ENCODE results near the gene ABHD15.

The ABHD15 gene, protein sequence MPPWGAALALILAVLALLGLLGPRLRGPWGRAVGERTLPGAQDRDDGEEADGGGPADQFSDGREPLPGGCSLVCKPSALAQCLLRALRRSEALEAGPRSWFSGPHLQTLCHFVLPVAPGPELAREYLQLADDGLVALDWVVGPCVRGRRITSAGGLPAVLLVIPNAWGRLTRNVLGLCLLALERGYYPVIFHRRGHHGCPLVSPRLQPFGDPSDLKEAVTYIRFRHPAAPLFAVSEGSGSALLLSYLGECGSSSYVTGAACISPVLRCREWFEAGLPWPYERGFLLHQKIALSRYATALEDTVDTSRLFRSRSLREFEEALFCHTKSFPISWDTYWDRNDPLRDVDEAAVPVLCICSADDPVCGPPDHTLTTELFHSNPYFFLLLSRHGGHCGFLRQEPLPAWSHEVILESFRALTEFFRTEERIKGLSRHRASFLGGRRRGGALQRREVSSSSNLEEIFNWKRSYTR

DNA sequence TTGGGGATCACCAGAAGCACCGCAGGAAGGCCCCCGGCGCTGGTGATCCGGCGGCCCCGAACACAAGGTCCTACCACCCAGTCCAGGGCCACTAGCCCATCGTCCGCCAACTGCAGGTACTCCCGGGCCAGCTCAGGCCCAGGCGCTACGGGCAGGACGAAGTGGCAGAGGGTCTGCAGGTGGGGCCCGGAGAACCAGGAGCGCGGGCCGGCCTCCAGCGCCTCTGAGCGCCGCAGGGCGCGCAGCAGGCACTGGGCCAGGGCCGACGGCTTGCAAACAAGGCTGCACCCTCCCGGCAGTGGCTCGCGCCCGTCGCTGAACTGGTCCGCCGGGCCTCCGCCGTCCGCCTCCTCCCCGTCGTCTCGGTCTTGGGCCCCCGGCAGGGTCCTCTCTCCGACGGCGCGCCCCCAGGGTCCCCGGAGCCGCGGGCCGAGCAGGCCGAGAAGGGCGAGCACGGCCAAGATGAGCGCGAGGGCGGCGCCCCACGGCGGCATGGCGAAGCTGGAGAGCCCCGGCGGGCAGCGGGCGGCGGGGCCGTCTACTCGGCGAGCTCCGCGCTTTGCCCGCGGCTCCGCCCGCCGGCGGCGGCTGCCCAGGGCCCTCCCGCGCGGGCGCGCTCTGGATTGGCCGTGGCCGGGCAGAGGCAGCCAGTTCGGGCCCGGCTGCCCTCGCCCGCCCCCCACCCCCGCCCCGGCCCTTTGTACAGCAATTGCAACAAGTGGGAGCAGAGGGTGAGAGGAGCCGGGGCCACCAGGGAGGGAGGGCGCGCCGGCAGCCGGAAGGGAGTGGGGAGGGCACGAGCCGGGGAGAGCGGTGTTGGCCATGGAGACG lies at the start of gene ABHD15:
ABHD15 (minus strand) TSS at position 565 of the 831 bp plus-strand sequence; CDS start at position 494, 71 bp downstream.
- peak; percentile 78 for DNase-seq

DNA sequence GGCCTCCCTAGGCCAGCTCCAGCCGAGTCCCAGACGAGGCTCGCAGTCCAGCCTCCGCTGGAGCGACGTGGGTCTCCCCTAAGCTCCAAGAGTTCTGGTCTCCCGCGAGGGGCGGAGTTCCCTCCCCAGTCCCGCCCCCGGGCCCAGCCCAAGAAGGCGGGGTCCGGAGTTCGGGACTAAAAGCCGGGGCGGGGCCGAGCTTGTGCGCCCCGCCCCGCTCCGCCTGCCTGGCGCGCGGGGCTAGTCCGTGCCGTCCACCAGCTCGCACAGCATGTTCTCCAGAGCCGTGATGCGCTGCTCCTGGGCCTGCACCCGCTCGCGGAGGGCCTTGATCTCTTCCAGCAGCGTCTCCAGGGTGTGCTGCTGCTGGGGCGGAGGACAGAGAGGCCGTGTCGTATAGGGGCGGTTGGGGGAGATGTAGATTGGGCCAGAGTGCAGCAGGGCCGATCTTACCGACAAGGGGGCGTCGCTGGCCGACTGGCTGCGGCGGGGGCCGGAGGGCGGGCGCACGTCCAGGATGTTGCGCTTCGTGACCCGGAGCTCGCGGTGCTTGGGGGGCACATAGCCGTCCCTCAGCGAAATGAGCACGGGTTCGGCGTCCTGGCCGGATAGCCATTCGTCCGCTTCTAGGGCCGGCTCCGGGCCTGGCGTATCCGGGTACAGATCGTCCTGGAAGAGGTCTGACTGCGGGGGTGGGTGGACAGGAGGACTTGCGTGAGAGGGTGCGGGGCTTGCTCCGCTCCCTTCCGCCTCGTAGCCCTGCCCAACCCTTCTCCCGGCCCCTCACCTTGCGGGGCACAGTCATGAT lies 48.9 kb upstream of the ABHD15 start:
- peak; percentile 88 for DNase-seq

DNA sequence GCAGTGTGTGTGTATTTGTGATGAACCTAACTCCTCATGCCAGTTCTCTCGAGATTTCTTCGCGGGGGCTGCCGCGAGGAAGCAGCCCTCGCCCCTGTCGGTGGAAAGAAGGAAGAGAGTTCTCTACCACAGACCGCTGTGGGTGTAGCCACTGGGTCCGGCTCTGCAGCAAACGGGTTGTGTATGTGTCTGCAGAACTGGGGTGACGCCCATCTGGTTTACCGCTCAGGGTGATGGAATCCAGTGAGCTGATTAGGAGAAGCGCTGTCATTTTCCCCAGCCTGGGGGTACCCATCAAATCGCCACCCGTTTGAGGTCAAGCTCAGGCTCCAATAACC lies 48.2 kb upstream of the ABHD15 start:
- DNase-seq: no peak

DNA sequence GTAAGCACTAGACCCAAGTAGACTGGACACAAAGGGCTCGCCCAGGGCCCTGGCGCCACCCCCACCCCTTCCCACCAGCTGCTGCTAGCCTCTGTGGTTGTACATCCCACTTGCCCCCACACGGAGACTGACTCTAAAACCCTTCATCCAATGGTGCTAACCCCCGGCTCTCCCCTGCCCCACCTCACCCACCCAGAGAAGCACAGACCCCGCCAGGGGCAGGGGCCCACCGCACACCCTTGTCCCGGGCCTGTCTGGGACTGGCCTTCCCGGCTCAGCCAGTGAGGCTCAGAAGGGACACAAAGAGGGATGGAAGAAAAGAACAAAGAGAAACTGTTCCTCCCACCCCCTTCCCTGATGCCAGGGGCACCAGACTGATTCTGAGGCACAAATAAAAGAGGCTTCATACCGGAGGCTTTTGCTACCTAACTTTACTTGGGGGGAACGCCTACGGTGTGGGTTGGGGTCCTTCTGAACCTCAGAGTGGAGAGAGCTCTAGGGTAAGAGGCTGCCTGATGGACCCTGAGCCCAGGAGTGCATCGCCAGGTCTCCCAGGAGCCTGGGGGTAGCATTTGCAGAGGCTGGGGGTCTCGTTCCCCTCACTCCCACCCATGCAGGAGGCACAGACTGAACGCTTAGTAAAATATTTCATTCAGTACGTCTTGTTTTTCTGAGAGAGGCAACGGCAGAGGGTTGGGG lies 47.7 kb upstream of the ABHD15 start:
- peak; percentile 55 for DNase-seq

DNA sequence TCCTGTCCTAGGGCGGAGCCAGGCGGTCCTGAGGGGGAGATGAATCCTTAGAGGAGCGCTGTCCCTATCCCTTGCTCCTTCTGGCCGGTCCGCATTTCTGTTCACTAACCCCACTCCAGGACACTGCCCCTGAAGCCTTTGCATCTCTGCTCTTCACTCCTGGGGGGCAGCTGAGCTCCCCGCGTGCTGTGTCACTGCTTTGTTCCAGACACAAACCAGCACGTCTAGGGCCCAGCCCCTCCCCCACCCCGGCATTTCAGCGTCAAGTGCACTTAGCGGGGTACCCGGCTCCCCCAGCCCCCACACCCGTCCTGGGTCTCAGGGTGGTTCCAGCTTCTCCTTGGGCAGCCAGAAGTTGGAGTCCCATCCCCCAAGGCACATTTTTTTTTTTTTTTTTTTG lies 47.0 kb upstream of the ABHD15 start:
- DNase-seq: no peak

DNA sequence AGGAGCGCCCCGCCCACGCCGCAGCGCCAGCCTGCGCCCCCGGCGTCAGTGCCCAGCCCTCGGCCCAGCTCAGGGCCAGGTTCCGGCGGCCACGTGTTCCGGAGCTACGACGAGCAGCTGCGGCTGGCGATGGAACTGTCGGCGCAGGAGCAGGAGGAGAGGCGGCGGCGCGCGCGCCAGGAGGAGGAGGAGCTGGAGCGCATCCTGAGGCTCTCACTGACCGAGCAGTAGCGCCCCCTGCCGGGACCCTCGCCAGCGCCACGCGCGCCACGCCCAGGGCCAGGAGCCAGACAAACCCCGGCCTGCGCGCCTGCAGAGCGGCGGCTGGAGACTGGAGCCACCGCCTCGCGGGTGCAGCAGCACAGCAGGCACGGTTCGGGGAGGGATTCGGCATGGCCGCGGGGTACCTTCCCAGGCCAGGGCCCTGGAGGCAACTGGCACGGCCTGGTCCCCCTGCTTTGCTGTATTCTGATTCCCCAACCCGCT lies 46.6 kb upstream of the ABHD15 start:
- DNase-seq: peak; percentile 97

DNA sequence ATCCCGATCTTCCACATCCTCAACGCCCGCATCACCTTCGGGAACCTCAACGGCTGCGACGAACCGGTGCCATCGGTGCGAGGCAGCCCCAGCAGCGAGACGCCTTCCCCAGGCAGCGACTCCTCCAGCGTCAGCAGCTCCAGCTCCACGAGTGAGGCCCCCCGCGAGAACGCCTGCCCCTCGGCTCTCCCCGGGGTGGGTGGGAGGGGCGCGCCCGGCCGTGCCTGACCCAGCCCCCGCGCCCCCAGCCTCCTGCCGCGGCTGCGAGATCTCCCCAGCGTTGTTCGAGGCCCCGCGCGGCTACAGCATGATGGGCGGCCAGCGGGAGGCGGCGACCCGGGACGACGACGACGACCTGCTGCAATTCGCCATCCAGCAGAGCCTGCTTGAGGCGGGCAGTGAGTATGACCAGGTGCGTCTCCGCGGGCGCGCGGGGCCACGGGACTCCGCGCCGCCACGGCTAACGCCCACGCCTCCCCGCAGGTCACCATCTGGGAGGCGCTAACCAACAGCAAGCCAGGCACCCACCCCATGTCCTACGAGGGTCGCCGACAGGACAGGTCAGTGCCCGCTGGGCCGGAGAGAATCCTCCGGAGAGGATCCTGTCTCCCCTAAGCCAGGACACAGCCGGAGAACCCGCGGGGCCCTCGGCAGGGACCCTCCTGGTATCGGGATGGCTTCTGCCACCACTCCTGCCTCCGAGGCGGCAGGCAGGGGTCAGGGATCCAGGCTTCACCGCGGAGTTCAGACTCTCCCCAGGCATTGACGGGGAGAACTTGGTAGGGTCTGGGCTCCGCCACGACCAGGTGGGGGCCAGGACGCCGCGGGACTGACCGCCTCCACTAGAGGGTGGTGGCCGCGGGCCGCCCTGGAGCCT lies 45.8 kb upstream of the ABHD15 start:
- peak; percentile 61 for DNase-seq

DNA sequence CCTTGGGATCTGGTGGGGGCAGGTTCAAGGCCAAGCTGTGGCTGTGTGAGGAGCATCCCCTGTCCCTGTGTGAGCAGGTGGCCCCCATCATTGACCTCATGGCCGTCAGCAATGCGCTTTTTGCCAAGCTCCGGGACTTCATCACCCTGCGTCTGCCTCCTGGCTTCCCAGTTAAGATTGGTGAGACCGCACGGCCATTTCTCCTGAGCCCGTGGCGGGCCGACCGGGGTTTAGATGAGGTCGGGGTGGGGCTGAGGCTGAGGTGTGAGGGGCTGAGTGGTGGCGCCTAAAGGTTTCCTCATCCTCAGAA lies 45.2 kb upstream of the ABHD15 start:
- no peak for DNase-seq

DNA sequence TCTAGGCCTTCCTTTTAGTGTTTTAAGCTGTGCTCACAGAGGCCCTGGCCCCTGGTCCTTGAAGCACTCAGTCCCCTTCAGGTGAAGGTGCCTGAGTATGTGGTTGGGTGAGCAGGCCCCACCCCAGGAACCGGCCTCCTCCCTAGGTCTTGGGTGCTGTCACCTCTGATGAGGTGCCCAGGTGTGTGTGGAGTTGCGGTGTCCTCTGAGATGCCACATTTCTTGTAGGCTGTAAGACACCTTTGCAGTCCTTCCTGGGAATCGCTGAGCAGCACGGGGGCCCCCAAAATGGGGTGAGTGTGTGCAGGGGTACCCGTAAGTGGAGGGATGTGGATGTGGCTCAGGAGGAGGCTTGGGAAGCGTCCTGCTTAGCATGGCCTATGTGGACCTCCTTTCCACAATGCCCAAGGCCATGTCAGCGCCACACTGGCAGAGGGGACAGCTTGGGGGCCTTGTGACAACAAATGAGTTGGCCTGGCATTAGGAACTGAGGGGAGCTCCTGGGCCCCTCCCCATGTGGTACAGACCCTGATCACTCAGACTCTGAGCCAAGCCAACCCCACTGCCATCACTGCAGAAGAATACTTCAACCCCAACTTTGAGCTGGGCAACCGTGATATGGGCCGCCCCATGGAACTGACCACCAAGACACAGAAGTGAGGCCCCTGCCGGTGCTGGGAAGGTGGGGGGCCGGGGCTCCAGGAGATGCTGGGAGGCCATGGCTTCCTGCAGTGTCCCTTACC lies 44.7 kb upstream of the ABHD15 start:
- no peak for DNase-seq

DNA sequence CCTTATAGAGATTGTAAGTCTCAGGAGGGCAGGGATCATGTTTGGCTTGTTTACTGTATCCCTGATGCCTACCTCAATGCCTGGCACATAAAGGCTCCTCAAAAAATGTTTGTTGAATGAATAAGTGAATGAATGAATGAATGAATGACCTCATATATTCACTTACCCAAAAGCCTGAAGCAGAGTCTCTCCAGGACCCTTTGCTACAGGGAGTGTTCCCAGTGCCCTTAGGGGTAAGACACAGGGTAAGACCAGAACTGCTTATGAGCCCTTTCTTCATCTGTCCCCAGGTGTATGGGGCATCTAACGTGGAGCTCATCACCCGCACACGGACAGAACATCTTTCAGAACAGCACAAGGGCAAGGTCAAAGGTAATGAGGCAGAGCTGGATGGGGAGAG lies 43.6 kb upstream of the ABHD15 start:
- DNase-seq: no peak

DNA sequence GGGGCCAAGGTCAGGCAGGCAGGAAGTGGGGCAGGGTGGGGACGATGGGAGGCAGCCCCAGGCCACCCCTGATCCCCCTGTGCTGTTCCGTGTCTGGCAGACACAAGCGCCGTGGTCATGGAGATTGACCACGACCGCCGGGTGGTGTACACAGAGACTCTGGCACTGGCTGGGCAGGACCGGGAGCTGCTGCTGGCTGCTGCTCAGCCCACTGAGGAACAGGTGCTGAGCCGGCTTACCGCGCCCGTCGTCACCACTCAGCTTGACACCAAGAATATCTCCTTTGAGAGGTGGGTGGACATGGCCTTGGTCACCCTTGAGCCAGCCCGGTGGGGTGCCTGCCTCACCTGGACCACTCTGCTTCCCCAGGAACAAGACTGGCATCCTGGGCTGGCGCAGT lies 42.1 kb upstream of the ABHD15 start:
- no peak for DNase-seq

DNA sequence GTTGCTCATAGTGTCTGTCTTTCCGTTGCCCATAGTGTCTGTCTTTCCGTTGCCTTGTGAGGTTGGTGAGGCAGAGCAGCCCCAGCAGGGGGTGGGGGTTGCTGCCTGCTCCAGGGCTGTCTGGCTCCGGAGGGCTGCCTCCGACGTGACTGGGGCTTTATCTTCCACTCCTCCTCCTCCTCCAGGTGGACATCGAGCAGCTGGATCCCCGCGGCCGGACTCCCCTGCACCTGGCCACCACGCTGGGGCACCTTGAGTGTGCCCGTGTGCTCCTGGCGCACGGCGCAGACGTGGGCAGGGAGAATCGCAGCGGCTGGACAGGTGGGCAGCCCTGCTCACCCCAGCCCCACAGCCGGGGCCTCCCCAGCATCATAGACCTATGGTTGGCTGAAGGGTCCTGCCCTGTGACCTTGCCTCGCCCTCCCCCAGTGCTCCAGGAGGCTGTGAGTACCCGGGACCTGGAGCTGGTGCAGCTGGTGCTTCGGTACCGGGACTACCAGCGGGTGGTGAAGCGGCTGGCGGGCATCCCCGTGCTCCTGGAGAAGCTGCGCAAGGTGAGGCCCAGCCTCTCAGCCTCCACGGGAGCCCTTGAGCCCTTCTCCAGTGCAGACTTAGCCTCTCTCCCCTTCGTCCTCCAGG lies 40.8 kb upstream of the ABHD15 start:
- DNase-seq: no peak

DNA sequence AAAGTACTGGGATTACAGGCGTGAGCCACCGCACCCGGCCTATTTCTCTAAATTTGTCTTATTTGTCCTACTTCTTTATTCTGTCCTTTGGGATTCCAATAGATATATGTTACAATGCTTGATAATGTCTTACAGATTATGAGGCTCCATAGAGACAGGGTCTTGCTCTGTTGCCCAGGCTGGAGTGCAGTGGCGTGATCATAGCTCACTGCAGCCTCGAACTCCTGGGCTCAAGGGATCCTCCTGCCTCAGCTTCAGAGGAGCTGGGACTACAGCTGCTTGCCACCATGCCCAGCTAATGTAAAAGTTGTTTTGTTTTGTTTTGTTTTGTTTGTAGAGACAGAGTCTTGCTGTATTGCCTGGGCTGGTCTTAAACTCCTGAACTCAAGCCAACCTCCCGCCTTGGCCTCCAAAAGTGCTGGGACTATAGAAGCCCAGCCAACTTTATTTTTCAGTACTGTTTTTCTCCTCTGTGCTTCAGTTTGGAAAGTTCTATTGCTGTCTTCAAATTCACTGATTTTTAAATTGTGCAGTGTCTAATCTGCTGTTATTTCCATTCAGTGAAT lies 36.4 kb upstream of the ABHD15 start:
- DNase-seq: no peak

DNA sequence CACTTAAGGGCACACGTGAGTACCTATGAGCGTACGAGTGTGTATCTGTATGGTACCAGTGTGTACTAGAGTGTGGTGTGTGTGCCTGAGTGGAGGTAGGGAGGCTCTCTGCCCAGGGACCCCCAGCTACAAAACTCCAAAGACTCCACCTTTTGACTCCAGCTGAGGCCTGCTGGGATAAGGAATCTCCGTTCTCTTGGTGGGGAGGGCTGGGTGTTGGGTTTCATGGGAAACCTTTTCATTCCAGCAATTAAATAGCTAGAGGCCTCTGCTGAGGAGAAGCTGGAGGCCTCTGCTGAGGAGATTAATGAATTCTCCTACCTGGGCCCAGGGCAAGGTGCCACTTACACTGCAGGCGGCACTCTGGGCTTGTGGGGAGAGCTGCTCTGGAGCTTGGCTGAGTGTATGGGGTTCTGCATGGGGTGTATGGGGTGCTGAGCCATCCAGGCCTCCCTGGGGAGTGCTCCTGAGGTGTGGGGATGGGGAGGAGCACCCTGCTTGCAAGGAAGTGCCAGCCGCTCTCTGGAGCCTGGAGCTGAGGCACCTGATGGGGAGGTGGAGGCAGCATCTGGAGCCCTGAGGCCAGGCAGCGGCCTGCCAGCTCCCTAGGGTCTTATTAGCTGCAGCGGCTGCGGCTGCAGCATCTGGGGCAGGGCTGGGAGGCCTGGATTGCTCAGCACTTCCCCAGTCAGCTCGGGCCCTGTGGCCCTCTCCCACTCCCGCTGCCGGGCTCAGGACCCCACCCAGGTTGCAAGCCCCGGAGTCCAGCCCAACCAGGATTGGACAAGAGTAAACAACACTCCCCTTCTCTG lies 30.7 kb upstream of the ABHD15 start:
- peak; percentile 56 for DNase-seq

DNA sequence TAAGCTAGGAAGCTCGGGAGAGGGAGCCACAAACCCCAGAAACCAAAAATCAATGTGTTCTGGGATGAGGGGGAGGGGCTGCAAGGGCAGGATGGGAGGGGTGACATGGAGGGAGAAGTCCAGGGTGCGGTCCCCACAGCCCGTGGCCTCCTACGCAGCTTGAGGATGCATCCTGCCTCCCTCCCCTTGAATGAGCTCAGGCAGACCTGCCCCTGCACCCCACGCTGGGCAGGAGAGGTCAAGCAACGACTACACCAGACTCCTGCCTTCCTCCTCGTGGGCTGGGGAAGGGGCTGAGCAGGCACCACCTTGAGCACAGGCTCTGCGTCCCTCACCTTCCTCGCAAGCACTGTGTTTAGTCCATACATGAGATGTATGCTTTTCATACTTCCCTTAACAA lies 30.0 kb upstream of the ABHD15 start:
- no peak for DNase-seq

DNA sequence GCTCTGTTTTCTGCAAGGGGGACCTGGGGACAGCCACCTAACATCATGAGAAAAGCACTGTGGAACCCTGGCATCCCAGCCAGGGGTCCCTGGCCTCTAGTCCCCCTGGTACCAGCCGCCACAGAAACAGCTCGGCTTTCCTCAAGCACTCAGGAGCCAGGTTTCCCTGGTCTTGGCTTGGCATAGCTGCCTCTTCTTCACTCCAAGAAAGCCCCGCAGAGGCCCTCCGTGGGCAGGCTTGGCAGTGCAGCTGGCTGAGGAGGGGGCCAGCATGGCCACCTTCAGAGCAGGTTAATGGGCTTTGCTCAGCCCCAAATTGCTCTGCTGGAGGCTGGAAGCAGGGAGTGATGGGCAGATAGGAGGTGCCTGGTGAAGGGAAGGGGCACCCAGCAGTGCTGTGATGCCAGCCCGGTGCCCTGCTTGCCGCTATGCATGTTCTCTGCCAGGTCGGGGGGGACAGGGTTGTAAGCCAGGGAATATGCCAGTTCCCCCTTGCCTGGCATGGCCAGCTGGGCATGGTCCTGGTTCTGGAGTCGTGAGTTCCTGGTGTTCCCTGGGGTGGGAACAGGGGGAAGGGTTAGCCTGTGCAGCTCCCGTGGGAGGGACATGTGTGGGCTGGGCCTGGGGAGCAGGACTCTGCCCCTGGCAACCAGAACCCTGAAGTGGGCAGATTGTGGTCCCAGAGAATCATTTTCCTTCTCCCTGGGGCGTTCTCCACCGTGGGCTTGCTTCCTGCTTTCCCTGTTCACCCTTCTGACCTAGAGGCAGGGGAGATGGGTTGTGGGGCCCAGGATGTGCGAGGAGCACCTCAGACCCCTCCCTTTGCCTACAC lies 29.3 kb upstream of the ABHD15 start:
- DNase-seq: no peak

DNA sequence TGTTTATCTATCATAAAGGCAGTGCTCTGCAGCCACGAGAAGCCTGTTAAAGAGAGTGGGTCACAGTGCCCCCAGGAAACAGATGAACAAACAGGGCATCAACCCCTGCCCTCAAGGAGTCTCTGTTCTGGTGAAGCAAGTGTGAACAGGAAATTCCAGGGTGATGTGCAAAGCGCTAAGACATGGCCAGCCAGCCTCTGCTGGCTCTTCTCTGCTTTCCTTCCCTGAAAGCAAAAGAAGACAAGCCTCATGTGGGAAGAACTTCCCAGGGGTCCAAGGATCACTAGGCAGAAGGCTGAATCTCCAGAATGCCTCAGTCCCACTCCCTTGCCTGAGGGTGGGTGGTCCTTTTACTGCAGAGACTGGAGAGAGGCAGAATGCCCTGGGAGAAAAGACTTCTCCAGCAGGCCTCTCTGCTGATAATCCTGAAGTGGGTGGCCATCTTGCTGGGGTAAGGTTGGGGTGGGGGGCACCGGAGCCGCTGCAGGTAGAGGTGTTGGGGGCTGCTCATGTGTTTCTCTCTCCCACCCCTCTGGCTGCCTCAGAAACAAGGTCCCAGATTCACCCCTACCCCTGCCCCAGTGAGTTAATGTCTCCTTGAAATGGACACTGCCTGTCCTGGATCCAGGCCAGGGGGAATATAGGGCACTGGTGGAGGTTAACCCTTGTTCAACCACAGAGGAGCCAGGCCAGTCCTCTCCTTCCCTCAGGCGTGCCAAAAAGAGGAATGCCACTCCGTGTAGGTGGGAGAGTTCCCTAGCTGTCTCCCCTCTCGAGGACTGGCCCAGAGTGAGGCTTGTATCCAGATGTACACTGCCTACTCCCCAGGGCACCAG lies 28.5 kb upstream of the ABHD15 start:
- peak; percentile 4 for DNase-seq
